NCI-H1930 (cell line): ENCODE results near the gene SLC12A8.
A peak's percentile ranks its signal among the peaks of the same experiment; 100 is the strongest.

Experiments
- DNase-seq, 2 experiments: peaks; one replicate each; lab custom pipeline; 2025; lab: John Stamatoyannopoulos, UW

Gene SLC12A8

GRCh38 chr3:125151916-125152315 lies 60.6 kb downstream of the SLC12A8 start:
- DNase-seq, result no peak

GRCh38 chr3:125151442-125151817 lies 61.1 kb downstream of the SLC12A8 start:
- no peak for DNase-seq

- no peak for DNase-seq
These were observed 61.8 kb downstream of the SLC12A8 start for GRCh38 chr3:125150525-125151441.

GRCh38 chr3:125149462-125149861 lies 63.1 kb downstream of the SLC12A8 start:
- DNase-seq, result no peak

GRCh38 chr3:125148836-125149235 lies 63.7 kb downstream of the SLC12A8 start:
- no peak for DNase-seq

- no peak for DNase-seq
These were observed 64.3 kb downstream of the SLC12A8 start for GRCh38 chr3:125148016-125148812.

- DNase-seq, result no peak
These were observed 65.1 kb downstream of the SLC12A8 start for GRCh38 chr3:125147491-125147820.

GRCh38 chr3:125146626-125147490 lies 65.7 kb downstream of the SLC12A8 start:
- DNase-seq, result no peak

GRCh38 chr3:125145751-125146475 lies 66.6 kb downstream of the SLC12A8 start:
- no peak for DNase-seq

- no peak for DNase-seq
These were observed 67.8 kb downstream of the SLC12A8 start for GRCh38 chr3:125144653-125145314.

- DNase-seq, result no peak
These were observed 68.4 kb downstream of the SLC12A8 start for GRCh38 chr3:125143982-125144652.

- DNase-seq, result no peak
These were observed 69.0 kb downstream of the SLC12A8 start for GRCh38 chr3:125143538-125143937.

- DNase-seq, result no peak
These were observed 69.6 kb downstream of the SLC12A8 start for GRCh38 chr3:125142940-125143339.

GRCh38 chr3:125142420-125142778 lies 70.1 kb downstream of the SLC12A8 start:
- DNase-seq, result no peak

- DNase-seq, result peak; percentile 30 to 49
These were observed 70.7 kb downstream of the SLC12A8 start for GRCh38 chr3:125141596-125142419.

GRCh38 chr3:125140818-125141595 lies 71.5 kb downstream of the SLC12A8 start:
- no peak for DNase-seq

- no peak for DNase-seq
These were observed 72.3 kb downstream of the SLC12A8 start for GRCh38 chr3:125140011-125140817.

- DNase-seq, result no peak
These were observed 73.2 kb downstream of the SLC12A8 start for GRCh38 chr3:125139386-125139785.
